Measurements from ENCODE around the gene GDF10. TPM values are rescaled to one million over a fixed set of nuclear protein-coding genes. Genes with fewer than 3 reads are reported as not detected.

The GDF10 gene
- total and polyA plus RNA-seq, 2 donors (not counting 3 experiments of a cell fraction or from before 2014, with no cell fraction given): not detected

DNA sequence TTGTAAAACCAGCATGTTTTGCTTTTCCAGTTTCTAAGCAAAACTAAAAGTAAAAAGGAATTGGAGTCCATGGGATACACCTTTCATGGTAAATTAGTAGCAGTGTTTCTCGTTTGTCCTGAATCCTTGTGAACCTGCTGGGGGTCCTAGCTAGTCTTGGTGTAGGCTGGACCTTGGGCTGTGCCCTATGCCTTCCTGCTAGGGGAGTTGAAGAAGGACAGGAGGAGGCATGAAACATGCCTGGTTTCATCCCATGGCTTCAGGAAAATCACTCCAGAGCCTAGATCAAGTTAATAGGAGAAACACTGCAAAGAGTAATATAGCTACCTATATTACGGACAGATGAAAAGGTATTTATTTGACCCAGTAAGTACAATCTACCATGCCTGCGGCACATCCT is 41.1 kb upstream of the GDF10 start:
- POLR2A ChIA-PET: no interaction called here
- Histone ChIP-seq H3K4me3 (replicated peaks in 1 of 3; ENCODE audit: insufficient read depth in 1 of 3, low read depth in 1 of 3, low read length in 3 of 3) (no peak overlapping the region), H3K9me3 (replicated peaks; ENCODE audit: control insufficient read depth, insufficient read depth, low read length) (no peaks in the 10 kb centered on the region), H2AFZ (ENCODE audit: low read depth, low read length) (no peak overlapping the region), H3K9me1 (replicated peaks; ENCODE audit: control insufficient read depth, extremely low read depth, insufficient read depth, low read length) (no peaks in the 10 kb centered on the region), H3K79me2 (ENCODE audit: control insufficient read depth, insufficient read depth, low read length) (no peaks in the 10 kb centered on the region), H3K4me1 (ENCODE audit: control insufficient read depth, extremely low read depth, insufficient read depth, low read length) (no peaks in the 10 kb centered on the region), H3K27ac (ENCODE audit: insufficient read depth, low read depth, low read length) (no peak overlapping the region), H3K9ac (replicated peaks; ENCODE audit: extremely low read depth, insufficient read depth, low read length) (no peak overlapping the region), H3K4me2 (ENCODE audit: insufficient read depth, low read length) (no peak overlapping the region), H4K20me1 (replicated peaks; ENCODE audit: control insufficient read depth, extremely low read depth, insufficient read depth, low read length) (no peaks in the 10 kb centered on the region), H3K36me3 (ENCODE audit: control insufficient read depth in 2 of 2, extremely low read depth in 1 of 2, insufficient read depth in 2 of 2, low read length in 2 of 2) (no peaks in the 10 kb centered on the region), H3K27me3 (ENCODE audit: control insufficient read depth in 2 of 2, insufficient read depth in 2 of 2, low read length in 2 of 2) (no peaks in the 10 kb centered on the region)
- no TSS peak for BruUV-seq (replicated peaks)
- intact Hi-C loops (cut with micrococcal nuclease) (no loop called here), dilution Hi-C loops (cut with MboI; ENCODE audit: extremely low pct_ligation_motif_present, low sequenced_read_pairs) (no loop called here)
- no peak for DNase-seq (ENCODE audit: low read depth, low spot score)
- no peak for FAIRE-seq
- TF ChIP-seq CTCF (IDR thresholded peaks at IDR 0.05; ENCODE audit: extremely low read depth in 1 of 2, insufficient read depth in 1 of 2, low read depth in 1 of 2, low read length in 2 of 2): no peak
- no peak for TF ChIP-seq EZH2 (IDR thresholded peaks at IDR 0.05; ENCODE audit: borderline replicate concordance, low read depth, low read length, severe bottlenecking)
- TF ChIP-seq MYC (IDR thresholded peaks at IDR 0.05; ENCODE audit: low read depth, low read length): no peak
- TF ChIP-seq POLR2AphosphoS5 (IDR thresholded peaks at IDR 0.05; ENCODE audit: insufficient read depth, low read depth, low read length): no peak
- no peak for TF ChIP-seq POLR2A (IDR thresholded peaks at IDR 0.05; ENCODE audit: low read depth, low read length)
- TF ChIP-seq MAX (IDR thresholded peaks at IDR 0.05; ENCODE audit: insufficient read depth, insufficient read length): no peak
- TF ChIP-seq JUN (IDR thresholded peaks at IDR 0.05; ENCODE audit: borderline replicate concordance, insufficient read depth, insufficient read length, low read depth): no peak
- CTCF ChIA-PET: no interaction called here
